MG63 (cell line): ENCODE results near the gene PPP1R12A. TPM values are rescaled to one million over a fixed set of nuclear protein-coding genes. Genes with fewer than 3 reads are reported as not detected.
"Not testable (repeated sequence)": the region's sequence is repeated elsewhere in the genome, so short reads cannot be mapped to it uniquely, and the experiment has no call there.

Experiments used
- DNase-seq: peaks from one replicate; pipeline ENCODE4 v3.0.0-alpha.2; 2020
- H3K27me3 ChIP-seq: fragments of 250-450 bp; sonication (Bioruptor Pico); 2 replicates; pipeline ENCODE4 v1.5.1; 2020; ENCODE audit warnings: mild to moderate bottlenecking, moderate library complexity
- H3K36me3 ChIP-seq: fragments of 250-450 bp; sonication (Bioruptor Pico); 2 replicates; pipeline ENCODE4 v1.5.1; 2020; ENCODE audit warnings: mild to moderate bottlenecking, moderate library complexity
- H3K4me3 ChIP-seq: fragments of 250-450 bp; sonication (Bioruptor Pico); 2 replicates; pipeline ENCODE4 v1.5.1; 2020; ENCODE audit warnings: mild to moderate bottlenecking, moderate library complexity
- H3K9me3 ChIP-seq: fragments of 250-450 bp; sonication (Bioruptor Pico); 2 replicates; pipeline ENCODE4 v1.5.1; 2020; ENCODE audit warnings: mild to moderate bottlenecking, moderate library complexity
- total RNA-seq: library from RNA; depleted of rRNA; stranded (reverse); fragments of >200 nt; shearing (Covaris generic); gene quantifications from 2 replicates; pipeline ENCODE4 v1.2.3, GENCODE V29; 2014; ENCODE audit warnings: low replicate concordance

The PPP1R12A gene
- total RNA-seq, 1 experiment from 2014 or later = 47.4 TPM

DNA sequence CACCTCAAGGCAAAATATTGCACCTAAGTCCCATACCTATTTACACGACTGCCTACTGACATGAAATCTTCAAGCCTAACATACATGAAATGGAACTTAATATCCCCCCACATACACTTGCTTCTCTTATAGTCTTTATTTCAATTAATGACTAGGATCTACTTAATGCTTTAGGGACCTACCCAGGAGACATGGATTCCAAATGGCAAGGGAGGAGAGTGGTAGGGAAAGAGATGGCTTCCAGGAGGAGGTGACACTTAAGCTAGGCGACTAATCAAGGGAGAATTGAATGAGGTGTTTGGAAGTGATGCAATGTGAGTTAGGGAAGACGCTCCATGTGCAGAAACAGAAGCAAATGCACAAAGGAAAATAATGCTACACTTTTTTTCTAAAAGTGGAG, 9.7 kb upstream of the PPP1R12A start:
- DNase-seq = no peak
- Histone ChIP-seq H3K27me3 (no peaks in the 10 kb centered on the region), H3K4me3 (no peak overlapping the region), H3K9me3 (no peaks in the 10 kb centered on the region), H3K36me3 (no peaks in the 10 kb centered on the region; the same call in 1 of the 2 replicates)

DNA sequence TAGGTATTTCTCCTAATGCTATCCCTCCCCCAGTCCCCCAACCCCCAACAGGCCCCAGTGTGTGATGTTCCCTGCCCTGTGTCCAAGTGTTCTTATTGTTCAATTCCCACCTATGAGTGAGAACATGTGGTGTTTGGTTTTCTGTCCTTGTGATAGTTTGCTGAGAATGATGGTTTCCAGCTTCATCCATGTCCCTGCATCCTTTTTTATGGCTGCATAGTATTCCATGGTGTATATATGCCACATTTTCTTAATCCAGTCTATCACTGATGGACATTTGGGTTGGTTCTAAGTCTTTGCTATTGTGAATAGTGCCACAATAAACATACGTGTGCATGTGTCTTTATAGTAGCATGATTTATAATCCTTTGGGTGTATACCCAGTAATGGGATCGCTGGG, 7.9 kb upstream of the PPP1R12A start:
- H3K9me3 ChIP-seq, H3K27me3 ChIP-seq, DNase-seq, H3K4me3 ChIP-seq, H3K36me3 ChIP-seq: not testable (repeated sequence)

DNA sequence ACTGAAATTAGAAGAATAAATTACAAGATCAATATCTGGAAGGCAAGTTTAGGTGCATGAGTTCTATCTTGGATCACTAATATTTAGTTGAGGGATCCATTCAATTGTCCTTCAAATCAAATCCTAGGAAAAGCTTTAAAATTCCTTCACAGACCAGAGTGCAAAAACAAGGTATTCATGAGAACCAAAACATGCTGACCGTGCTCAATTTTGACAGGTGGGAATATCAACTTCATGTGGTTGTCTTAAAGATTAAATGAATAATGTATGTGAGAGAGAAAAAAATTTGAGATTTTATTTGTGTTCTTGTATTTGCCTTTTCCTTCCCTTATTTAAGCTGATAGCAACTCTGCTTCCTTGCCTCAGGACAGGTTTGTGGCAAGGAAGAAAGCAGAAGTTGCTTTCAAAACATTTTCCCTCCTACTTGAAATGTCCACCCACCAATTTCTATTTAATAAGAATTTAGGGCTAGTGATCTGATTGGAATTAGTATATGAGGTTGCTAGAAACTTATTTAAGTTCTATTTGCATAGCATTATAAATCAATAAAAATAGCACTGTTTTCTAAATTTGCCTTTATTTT, 4.9 kb upstream of the PPP1R12A start:
- no peak for DNase-seq
- H3K36me3 ChIP-seq = peaks cover 2% of the 10 kb centered on the region; the same call in 1 of the 2 replicates
- H3K27me3 ChIP-seq = no peaks in the 10 kb centered on the region
- no peaks in the 10 kb centered on the region for H3K9me3 ChIP-seq
- no peak overlapping the region for H3K4me3 ChIP-seq

DNA sequence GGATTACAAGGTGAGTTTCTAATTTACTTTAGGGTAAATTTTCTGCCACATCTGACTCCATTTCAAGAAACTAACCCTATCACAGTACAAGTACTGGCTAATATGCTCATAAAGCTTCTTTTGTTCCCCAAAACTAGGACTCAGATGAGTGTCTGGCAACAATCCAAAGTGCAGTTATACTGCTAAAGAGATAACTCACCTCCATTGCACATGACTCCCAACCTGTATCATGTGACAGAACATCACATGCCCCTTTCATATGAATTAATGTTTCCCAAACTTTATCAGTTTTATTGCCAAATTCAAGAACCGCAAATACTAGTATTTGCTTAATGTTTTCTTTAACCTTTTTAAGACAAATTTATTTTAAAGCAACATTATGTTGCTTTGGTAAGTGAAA, 3.9 kb upstream of the PPP1R12A start:
- H3K4me3 ChIP-seq = no peak overlapping the region
- no peaks in the 10 kb centered on the region for H3K9me3 ChIP-seq
- H3K36me3 ChIP-seq = peaks cover 2% of the 10 kb centered on the region; the same call in 1 of the 2 replicates
- no peaks in the 10 kb centered on the region for H3K27me3 ChIP-seq
- no peak for DNase-seq

DNA sequence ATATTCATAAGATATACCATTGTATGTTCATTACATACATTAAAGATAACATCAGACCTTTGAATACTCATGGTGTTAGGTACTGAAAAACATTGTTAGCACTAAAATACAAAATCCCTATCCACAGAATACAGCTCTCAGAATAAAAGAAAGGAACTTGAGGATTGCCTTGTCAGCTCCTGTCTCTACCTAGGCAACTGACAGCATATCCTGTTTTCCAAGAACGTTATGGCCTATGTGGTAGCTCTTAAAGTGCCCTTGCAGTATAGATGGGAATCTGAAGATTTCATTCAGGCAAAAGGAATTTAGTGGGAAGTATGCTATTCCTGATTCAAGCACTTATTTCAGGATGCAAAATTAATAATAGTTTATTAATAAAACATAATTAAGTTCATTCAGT, 1.8 kb upstream of the PPP1R12A start:
- Histone ChIP-seq H3K9me3 (no peaks in the 10 kb centered on the region), H3K4me3 (no peak overlapping the region), H3K27me3 (no peaks in the 10 kb centered on the region), H3K36me3 (peaks cover 2% of the 10 kb centered on the region; the same call in 1 of the 2 replicates)
- DNase-seq = no peak

DNA sequence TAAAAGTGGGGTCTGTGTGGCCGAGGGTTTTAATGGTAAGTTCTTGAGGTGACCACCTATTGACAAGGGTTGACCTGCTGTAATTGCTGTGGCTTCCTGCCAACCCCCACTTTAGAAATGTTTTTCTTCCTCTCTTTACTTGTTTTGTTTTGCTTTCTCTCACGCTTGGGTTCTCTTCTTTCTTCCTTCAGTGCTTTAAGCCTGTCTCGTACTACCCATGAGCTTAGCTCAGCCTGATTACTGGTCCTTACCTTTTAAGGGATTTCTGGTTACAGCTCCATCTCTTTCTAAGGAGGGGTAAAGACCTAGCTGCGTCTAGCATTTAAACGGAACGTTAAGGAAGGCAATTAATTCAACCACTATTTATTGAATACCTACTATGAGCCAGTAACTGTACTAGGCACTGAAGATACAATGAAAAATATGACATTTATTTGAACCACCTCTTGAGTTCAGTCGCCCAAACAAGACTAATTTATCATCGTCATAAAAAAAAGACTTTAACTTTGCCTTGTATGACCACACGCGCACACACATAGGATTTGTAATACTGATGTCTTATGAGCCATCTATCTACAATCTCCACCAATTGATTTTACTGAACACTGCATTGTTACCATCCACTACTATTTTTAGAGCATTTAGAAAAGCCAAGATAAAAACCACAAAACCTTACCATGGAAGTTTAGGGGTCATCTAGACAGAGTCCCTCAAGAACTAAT, 888 bp upstream of the PPP1R12A start:
- H3K27me3 ChIP-seq = no peaks in the 10 kb centered on the region
- no peak for DNase-seq
- H3K9me3 ChIP-seq = no peaks in the 10 kb centered on the region

DNA sequence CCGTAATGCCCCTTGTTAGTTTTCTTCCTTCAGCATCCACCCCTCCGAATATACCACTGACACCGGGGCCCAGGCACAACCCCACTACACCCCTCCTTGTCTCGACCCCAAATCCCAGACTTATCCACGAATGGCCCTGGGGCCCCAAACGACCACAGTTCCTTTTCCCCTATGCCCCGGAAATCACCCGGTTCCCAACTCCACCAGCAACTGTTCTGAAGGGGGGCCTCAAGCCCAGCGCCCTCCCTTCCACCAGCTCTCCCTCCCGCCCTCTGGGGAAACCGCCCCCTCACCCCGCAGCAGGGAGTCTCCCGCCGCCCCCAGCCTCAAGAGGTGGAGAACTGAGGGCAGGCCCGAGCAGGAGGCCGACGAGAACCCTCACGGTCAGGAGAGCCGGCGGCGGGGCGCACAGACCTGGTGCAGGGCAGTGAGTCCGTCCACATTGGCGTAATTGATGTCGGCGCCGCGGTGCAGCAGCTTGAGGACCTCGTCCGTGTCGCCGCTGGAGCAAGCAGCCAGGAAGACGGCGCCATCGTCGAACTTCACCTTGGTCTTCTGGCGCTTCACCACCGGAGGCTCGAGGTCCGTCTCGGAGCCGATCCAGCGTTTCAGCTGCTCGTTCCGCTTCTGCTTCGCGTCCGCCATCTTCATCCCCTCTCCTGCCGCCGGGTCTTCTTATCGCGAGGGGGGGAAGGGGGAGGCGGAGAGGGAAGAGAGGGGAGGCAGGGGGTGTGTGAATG, 446 bp downstream of the PPP1R12A start:
- Histone ChIP-seq H3K9me3 (no peaks in the 10 kb centered on the region), H3K4me3 (peak overlapping the region; percentile 88), H3K27me3 (no peaks in the 10 kb centered on the region), H3K36me3 (peaks cover 6% of the 10 kb centered on the region; the same call in 1 of the 2 replicates)
- peak; percentile 74 for DNase-seq

More for the DNA sequence above, 888 bp upstream of the PPP1R12A start:
- Histone ChIP-seq H3K36me3 (peaks cover 2% of the 10 kb centered on the region; the same call in 1 of the 2 replicates), H3K4me3 (peak overlapping the region; percentile 88)

DNA sequence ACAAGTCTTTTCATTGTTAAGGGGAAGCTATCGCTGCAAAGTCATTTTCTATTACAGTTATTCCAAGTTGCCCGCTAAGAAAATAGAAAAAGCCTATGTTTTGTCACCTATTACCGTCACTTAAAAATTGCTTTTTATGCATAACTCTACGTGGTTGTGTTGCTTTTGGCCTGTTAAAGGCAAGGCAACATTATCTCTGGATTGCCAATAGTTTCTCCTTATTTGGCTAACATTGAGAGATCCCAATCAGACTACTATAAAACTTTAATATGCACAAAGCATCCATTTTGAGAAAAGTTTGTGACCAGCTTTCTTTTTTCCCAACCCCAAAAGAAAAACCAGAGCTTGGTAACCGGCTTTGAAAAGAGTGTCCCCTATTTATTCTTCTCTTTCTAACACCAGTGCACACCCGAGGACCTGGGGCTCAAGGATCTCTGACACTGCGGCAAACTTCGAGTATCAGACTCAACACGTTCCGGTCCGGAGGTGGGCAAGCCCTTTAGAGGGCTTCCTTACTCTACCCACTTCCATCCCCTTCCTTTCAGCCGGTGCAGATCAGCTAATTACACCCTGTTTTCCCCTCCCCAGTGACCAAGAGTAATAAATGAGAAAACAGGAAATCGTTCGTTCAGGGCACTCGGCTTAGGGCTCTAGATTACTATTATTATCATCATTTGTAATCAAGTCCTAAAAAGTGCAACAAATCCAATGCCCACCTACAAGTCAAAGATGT, 1.2 kb downstream of the PPP1R12A start:
- Histone ChIP-seq H3K27me3 (no peaks in the 10 kb centered on the region), H3K36me3 (peaks cover 6% of the 10 kb centered on the region; the same call in 1 of the 2 replicates), H3K9me3 (no peaks in the 10 kb centered on the region), H3K4me3 (peak overlapping the region; percentile 88)
- DNase-seq = no peak

DNA sequence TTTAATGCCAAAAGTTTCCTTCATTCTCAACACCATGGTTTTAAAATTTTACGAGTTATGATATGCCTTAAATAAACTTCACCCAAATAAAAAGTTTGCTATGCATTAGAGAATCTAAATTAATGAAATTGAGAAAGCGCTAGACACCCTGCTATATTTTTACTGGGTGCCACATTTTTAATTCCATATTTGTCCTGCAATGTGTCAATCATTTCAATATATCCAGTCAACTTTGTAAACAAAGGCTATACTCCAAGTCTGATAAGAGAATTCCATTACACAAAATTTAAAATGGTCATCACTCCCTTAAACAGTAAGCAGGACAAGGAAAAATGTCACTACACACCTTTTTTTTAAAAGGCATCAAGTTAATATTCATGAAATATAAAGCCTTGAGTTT, 1.9 kb downstream of the PPP1R12A start:
- Histone ChIP-seq H3K27me3 (no peaks in the 10 kb centered on the region), H3K4me3 (peak overlapping the region; percentile 88), H3K36me3 (peaks cover 4% of the 10 kb centered on the region; the same call in 1 of the 2 replicates), H3K9me3 (no peaks in the 10 kb centered on the region)
- DNase-seq = no peak

DNA sequence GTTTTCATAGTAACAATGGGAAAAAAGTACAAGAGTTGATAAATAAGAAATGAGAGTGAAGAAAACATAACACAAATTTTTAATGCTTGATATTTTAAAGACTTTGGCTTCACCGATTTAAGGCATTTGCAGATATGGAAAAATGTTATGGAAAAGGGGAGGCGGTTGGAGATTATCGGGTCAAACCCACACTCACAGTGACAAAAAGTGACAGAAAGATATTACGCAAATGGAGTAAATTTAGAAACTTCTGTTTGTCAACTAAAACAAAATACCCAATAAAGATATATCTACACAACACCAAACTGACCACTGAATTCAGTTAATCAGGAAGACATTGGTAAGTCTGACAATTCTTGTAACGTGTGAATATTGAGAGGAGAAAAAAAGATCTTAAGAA, 2.5 kb downstream of the PPP1R12A start:
- Histone ChIP-seq H3K36me3 (peaks cover 4% of the 10 kb centered on the region; the same call in 1 of the 2 replicates), H3K4me3 (peak overlapping the region; percentile 88), H3K9me3 (no peaks in the 10 kb centered on the region), H3K27me3 (no peaks in the 10 kb centered on the region)
- DNase-seq = no peak

DNA sequence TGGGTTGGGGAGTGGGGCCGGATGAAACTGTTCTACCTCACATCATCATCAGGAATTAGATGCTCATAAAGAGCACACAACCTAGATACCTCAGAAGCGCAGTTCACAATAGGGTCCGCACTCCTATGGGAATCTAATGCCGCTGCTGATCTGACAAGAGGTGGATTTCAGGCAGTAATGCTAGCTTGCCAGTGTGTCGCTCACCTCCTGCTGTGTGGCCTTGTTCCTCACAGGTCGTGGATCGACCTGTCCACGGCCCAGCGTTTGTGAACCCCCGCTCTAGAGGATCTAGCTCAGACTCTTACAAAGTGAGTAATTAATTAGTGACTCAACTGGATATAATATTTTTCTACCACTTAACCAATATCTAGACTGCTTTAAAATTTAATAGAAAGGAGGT, 5.8 kb downstream of the PPP1R12A start:
- no peak for DNase-seq
- Histone ChIP-seq H3K9me3 (no peaks in the 10 kb centered on the region), H3K4me3 (no peak overlapping the region), H3K27me3 (no peaks in the 10 kb centered on the region), H3K36me3 (peaks cover 4% of the 10 kb centered on the region)

DNA sequence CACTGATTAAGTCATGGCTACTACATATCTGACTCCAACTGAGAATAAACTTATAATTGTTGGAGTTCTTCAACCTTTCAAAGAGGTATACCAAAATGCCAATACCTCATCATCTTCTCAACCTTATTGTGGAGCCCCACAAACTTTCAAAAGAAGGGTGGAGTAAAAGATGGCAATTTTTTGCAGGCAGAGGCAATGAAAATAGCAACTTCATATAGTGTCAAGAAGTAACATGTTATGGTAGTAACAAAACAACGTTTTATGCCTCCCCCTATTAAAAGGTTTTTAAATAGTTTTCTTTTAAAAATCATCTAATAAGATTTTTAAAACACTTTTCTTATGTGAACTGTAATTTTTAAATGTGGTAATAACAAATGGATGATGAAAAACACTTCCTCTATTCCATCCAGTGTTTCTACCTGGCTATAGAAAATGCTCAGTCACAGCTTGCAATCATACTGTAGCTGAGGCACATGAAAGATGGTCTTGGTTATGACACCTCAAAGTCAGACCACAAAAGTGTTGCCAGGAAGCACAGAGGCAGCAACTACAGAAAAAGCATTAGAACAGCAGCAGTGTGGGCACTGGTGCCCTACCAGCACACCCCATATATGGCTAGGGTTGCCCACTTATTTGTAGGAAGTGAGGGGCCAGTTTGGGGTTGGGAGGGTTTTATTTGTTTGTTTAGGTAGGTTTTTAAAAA, 7.0 kb downstream of the PPP1R12A start:
- DNase-seq = no peak
- H3K36me3 ChIP-seq = peaks cover 12% of the 10 kb centered on the region
- H3K9me3 ChIP-seq = no peaks in the 10 kb centered on the region
- H3K27me3 ChIP-seq = no peaks in the 10 kb centered on the region
- H3K4me3 ChIP-seq = no peak overlapping the region

DNA sequence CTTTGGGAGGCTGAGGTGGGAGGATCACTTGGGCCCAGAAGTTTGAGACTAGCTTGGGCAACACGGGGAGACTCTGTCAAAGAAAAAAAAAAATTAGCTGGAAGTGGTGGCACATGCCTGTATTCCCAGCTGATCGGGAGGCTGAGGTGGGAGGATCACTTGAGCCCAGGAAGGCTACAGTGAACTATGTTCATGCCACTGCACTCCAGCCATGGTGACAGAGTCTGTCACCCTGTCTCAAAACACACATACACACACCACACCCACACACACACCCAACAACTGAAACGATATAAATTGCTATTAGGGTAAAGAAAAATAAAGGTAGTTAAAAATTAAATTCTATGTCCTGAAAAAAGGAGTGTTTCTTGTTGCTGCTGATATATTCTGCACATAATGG, 7.9 kb downstream of the PPP1R12A start:
- Histone ChIP-seq H3K9me3 (no peaks in the 10 kb centered on the region), H3K4me3 (no peak overlapping the region), H3K27me3 (no peaks in the 10 kb centered on the region), H3K36me3 (peaks cover 12% of the 10 kb centered on the region)
- DNase-seq = no peak

DNA sequence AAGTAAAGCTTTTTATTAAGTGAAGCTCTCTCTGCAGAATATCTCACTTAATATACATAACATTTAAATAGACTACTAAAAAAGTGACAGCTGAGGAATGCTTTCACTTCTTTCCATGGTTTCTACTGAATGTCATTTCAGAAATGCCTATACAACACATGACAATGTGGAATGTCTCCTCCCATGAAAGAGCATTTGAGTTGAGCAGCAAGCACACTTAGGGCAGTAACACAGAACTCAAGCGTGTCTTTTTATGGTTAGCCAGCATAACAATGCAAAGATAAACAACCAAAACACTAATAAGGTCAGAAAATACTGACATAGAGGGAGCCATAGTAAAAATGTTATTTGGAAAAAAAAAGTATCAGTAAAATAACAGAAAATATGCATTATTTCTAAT, 9.4 kb downstream of the PPP1R12A start:
- DNase-seq = no peak
- H3K9me3 ChIP-seq = no peaks in the 10 kb centered on the region

DNA sequence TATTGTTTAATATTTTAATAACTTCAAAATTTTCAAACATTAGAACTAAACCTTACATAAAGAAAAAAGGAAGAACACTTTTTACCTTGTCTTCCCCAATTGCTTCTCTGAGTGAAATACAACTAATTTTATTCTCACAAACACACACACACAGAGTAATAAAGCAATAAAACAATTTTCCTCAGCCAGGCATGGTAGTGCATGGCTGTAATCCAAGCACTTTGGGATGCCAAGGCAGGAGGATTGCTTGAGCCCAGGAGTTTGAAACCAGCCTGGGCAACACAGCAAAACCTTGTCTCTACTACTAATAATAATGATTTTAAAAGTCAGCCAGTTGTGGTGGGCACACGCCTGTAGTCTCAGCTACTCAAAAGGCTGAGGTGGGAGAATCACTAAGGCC, 13.1 kb downstream of the PPP1R12A start:
- Histone ChIP-seq H3K27me3 (no peaks in the 10 kb centered on the region), H3K4me3 (no peak overlapping the region), H3K36me3 (peaks cover 14% of the 10 kb centered on the region), H3K9me3 (no peaks in the 10 kb centered on the region)
- DNase-seq = no peak

More for the DNA sequence above, 9.4 kb downstream of the PPP1R12A start:
- H3K36me3 ChIP-seq = peaks cover 12% of the 10 kb centered on the region
- no peak overlapping the region for H3K4me3 ChIP-seq
- H3K27me3 ChIP-seq = no peaks in the 10 kb centered on the region
